ENCODE data around the gene ZSWIM8.
A peak's percentile ranks its signal among the peaks of the same experiment; 100 is the strongest.
"Not testable (repeated sequence)": the region's sequence is repeated elsewhere in the genome, so short reads cannot be mapped to it uniquely, and the experiment has no call there.

ZSWIM8 gene

GRCh38 chr10:73817826-73818225 is 32.4 kb downstream of the ZSWIM8 start:
- no peak for DNase-seq

DNA sequence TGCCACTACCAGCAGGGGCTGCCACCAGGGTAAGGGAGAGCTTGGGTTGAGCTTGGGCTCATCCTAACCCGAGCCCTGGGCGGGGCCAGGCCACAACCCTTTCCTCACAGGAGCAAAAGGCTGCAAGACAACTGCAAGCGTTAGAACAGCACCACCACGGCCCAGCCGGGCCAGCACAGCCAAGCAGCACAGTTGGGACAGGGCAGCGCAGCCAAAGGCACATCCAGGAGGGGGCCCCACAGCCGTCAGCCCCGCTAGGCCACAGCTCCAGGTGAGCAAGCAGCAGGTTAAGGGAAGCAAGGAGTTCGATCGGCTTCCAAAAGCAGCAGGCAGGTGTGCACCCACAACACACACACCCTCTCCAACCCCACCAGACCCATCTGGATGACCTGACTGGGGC is 33.0 kb downstream of the ZSWIM8 start:
- no peak for DNase-seq

GRCh38 chr10:73819081-73819480 is 33.7 kb downstream of the ZSWIM8 start:
- DNase-seq: no peak

DNA sequence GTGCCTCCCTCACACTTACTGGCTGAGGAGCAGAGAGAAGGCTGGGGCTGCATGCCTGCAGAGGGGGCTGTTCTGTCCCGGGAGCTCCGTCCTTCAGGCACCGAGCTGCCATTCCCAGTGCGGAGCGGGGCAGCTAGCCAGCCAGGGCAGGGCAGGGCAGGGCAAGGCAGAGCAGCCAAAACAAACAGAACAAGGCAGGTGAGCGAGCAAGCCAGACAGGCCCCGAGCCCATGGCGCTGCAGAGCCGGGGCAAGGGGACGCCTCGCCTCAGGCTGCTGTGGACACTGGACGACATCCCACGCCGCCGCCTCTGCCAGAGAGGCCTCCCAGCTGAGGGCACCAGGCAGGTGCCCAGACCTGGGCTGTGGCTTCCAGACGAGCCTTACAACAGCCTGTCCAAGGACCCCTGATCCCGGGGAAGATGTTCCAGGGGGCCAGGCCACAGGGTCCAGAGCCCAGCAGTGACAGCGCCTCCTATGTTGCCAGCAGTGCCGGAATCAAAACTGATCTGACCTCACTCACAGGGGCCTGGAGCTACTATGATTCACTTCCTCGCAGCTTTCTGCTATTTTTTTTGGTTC is 34.2 kb downstream of the ZSWIM8 start:
- no peak for DNase-seq

GRCh38 chr10:73823391-73823790 is 38.0 kb downstream of the ZSWIM8 start:
- DNase-seq: no peak

DNA sequence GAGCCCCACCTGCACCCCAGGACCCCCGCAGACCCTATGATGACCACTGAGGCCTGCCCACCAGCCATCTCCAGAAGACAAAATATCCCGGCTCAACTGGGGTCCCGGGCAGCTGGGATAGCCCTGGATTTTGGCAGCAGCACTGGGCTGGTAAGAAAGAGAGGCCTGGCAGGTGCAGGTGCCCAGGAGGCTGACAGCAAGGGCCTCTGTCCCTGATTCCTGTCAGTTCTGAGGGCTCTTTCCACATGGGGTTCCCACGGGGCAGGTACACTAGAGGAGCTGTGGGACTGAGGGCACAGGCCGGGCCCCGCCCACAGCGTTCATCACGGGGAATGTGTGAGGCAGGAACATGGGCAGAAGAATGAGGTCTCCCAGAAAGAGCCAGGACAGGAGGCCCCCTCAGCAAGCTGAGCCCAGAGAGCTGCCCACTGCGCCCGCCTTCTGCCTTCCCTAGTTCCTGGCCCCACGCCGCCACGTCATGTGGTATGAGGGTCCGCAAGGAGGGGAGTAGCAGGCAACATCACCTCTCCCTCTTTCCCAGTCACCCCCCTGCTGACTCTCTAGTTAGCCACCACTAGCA is 38.8 kb downstream of the ZSWIM8 start:
- DNase-seq: no peak

- no peak for DNase-seq
Measured at GRCh38 chr10:73827346-73828089, 42.1 kb downstream of the ZSWIM8 start.

- DNase-seq: no peak
Measured at GRCh38 chr10:73828161-73828560, 42.8 kb downstream of the ZSWIM8 start.

DNA sequence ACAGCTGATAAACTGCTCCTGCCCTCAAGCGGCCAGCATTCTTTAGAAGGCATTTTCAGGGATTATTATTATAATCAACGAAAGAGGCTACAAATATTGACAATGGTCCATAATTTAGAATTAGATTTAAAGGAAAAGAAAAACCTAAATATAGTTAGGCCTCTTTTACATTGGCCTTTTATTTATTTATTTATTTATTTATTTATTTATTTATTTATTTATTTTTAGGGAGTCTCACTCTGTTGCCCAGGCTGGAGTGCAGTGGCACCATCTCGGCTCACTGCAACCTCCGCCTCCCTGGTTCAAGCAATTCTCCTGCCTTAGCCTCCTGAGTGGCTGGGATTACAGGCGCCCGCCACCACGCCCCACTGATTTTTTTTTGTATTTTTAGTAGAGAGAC is 43.7 kb downstream of the ZSWIM8 start:
- not testable (repeated sequence) for DNase-seq

- no peak for DNase-seq
Measured at GRCh38 chr10:73836427-73836980, 51.1 kb downstream of the ZSWIM8 start.

DNA sequence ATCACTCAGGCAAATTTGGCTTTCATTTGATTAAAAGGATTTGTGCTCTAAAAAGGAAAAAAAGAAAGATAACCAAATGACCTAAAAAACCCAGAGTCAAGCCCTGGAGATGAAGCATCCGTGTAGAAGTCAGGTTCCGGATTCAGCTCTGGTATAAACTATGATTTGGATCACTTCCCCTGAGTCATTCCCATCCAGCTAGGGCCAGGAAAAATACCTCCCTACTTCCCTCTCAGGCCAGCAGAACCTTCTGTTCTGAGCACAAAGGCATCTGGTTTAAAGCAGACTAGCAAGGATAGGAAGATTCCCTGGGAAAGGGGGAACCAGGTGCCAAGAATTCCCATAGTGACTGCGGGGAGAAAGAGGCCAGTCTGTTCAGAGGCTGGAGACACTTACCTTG is 51.7 kb downstream of the ZSWIM8 start:
- DNase-seq: no peak

GRCh38 chr10:73838008-73838567 is 52.7 kb downstream of the ZSWIM8 start:
- no peak for DNase-seq

- no peak for DNase-seq
Measured at GRCh38 chr10:73838827-73839226, 53.4 kb downstream of the ZSWIM8 start.

DNA sequence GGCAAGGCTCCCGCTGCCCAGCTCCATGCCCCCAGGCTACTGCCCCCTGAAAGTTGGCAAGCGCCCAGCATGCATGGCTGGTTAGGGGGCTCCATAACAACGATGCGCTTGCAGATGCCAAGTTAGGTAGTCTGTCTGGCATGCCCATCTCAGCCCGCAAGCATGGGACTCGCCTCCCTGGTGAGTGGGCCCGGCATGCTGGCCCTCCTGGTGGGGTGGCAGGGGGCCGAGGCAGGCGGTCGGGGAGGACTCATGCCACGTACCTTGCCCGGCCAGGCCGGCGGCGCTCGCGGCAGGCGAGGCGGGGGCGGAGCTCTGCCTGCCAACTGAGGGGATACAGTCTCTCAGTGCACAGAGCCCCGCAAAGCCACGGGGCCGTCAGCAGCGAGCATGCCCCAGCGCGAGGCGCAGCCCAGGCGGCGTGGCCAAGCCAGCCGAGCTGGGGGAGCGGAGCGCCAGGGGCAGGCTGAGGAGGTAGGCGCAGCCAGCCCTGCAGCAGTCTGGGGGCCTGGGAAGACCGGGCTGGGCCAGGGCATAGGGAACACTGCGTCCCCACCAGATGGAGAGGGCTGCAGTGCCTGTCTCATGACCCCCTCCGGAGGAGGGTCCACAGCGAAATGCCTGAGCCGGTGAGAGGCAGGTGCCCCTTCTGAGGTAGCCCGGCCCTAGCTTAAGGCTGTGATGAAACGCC is 54.0 kb downstream of the ZSWIM8 start:
- no peak for DNase-seq

- no peak for DNase-seq
Measured at GRCh38 chr10:73840056-73840402, 54.6 kb downstream of the ZSWIM8 start.

DNA sequence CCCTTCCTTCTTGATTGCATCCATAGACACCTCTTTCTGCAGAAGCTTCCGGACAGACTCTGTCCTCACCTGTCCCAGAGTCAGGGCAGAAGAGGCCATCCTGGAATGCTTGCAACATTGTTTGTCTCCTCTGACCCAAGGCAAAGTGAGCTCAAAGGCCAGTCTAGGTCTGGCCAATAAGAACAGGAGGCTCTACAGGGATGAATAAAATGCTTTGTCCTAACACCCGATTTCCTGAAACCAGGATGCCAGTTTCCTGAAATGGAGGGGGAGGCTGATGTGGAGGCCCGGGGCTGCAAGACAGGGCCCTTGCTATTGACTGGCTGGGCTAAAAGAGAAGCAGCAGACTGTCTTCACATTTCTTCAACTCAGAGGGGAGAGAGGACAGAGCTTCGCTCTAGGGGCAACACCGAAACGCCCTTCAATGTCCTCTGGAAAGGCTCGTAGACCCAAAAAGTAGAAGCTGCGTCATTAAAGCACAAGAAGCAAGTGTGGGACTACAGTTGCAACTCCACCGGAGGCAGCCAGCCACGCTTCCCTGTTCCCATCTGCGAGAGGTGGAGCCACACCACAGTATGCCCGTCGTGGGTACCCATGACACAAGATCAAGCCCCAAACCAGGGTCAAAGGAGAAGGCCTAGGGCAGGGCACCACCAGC is 55.1 kb downstream of the ZSWIM8 start:
- no peak for DNase-seq

DNA sequence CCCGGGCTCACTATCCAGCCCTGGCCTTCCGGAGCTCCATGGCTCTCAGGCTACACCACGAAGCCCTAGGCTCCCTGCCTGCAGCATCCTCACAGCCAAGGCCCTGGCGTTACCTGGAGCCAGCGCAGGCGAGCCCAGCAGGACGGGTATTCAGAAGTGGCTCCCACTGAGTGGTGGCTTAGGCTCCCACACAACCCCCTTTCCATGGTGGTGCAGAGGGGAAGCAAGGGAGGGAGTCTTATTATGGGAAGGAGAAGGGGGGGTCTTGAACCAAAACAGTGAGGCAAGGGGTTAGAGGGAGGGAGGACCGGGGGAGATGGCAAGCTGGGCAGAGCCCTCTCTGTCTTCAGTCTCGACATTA is 55.6 kb downstream of the ZSWIM8 start:
- DNase-seq: no peak

DNA sequence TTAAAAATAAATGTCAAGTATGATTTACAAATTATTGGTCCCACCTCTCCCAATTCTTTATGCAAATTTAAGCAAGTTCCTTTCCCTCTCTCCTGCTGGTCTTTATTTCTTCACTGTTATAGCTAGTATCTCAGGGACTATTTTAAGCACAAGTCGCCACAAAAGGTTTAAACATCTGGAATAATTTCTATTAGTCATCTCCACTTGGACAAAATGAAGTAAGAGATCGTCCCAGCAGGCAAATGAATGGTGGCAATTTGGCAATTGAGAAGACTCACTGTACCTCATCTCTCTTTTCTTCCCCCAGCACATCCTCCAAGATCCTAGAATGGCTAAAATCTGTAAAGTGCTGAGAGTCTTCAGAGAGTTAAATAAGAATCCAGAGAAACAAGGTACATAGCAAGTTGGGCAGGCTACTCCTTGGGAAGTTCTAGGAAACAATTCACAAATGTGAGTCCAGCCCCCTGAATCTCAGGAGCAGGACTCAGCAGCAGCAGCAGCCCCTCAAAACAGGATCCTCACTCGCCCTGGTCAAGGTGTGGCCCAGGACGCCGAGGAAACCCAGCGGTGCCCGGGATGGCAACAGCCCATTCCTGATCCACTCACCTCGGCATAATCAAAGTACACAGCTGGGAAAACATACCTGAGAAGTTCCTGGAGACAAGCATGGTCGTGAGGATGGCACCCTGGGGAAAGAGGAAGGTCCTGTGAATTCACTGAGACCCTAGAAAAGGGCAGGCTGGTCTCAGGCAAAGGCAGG is 56.3 kb downstream of the ZSWIM8 start:
- DNase-seq: no peak

DNA sequence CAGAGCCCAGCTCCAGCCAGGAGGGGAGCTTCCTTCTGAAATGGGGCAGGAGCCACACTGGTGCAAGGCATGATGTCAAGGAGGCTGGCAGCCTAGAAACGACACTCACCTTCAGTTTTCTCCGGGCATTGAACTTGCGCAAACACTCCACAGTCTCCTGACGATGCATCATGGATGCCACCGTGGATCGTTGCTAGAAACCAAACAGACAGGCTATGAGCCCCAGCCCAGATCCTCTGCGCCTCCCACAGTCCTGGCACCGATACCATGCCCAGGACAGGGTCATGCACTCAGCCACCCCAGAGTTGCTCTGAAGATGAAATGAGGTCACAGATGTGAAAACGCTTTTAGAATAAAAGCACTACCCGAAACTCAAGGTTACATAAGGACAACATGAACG is 56.9 kb downstream of the ZSWIM8 start:
- no peak for DNase-seq

DNA sequence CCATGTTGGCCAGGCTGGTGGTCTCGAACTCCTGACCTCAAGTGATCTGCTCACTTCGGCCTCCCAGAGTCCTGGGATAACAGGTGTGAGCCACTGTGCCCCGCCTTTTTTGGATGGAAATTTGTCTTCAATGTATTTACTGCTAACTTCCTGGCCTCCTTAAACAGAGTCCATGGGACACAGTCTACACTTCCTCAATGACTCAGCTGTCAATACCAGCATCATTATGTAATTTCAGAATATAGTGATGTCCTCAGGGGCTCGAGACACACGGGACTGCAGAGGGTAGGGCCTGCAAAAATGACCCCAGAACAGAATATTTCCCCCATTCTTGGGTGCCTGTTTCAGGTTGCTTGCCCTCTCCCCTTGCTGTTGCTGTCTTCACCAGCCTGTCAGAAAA is 57.9 kb downstream of the ZSWIM8 start:
- DNase-seq: no peak

DNA sequence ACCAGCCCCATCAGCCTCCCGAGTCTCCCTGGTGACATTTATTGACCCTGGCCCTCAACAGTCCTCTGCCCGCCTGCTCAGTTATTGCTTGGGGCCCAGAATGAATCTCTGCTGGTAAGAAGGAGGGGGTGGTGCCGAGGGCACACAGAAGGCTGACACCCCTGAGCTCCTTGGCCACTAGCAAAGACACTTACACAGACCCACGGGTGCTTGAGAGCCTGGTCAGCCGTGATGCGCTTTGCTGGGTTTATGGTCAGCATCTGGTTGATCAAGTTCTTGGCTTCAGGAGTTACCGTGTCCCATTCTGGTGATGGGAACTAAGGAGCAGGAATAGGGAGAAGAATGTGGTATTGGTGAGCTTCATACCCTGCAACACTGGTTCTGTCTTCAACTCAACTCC is 61.6 kb downstream of the ZSWIM8 start:
- DNase-seq: no peak

DNA sequence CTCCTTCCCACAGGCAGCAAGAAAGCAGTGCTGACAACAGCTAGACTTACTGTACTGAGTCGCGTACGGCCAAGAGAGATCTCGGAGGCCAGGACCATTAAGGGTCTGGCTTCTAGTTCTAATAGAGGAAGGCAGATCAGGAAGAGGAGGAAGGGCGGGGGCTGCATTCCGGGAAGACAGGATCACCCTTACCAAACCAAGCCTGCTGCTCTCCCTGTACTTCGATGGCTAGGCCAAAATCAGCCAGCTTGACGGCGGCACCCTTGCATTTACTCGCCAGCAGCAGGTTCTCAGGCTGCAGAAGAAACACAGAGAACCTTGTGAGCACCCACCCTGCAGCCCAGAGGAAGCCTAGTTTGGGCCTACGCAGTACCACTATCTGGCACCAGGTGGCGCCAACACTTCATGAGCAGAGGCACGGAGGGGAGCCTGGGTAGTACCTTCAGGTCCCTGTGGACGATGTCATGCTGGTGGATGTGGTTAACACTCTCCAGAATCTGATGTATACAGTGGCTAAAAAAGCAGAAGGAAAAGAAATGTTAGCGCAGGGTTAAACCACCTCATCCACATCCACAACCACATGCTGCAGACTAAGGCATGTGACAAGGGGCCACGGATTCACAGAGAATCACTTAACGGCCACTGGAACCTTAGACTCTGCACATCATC is 63.5 kb downstream of the ZSWIM8 start:
- DNase-seq: peak; percentile 87
